GM23248 (cell line): ENCODE data around the gene RPL36.

Experiments
- EZH2 ChIP-seq: fragments of 200-600 bp; sonication (generic); IDR thresholded peaks from 2 replicates; pipeline ENCODE4 v1.6.1; 2018; ENCODE audit warnings: antibody characterized with exemption, mild to moderate bottlenecking; ENCODE audit not compliant: insufficient read depth, poor library complexity, severe bottlenecking
- EZH2phosphoT487 ChIP-seq: fragments of 200-600 bp; sonication (generic); IDR thresholded peaks from 2 replicates; pipeline ENCODE4 v1.6.1; 2018; ENCODE audit warnings: antibody characterized with exemption, moderate library complexity, mild to moderate bottlenecking, low read depth; ENCODE audit not compliant: insufficient read depth

- TF ChIP-seq EZH2 (no peak), EZH2phosphoT487 (no peak)
Measured at GRCh38 chr19:5661483-5661882, 28.6 kb upstream of the RPL36 start.
